Measurements from ENCODE around the gene MT1HL1.

- TF ChIP-seq EZH2 (IDR thresholded peaks at IDR 0.05; ENCODE audit: borderline replicate concordance, insufficient read depth, low read depth, low read length, poor library complexity, severe bottlenecking) (no peak), CTCF (IDR thresholded peaks at IDR 0.05) (no peak)
These were observed 34.0 kb upstream of the MT1HL1 start for GRCh38 chr1:237038211-237038610.

Measured in B cell (primary cell).